GM18951 (cell line): Measurements from ENCODE around the gene PARP11.

Experiments used
- POLR2A ChIP-seq: IDR thresholded peaks from 4 replicates; pipeline ENCODE4 v1.6.1; 2011; ENCODE audit warnings: mild to moderate bottlenecking; ENCODE audit not compliant: insufficient read length, insufficient read depth; ENCODE audit errors: extremely low read depth
- in situ Hi-C: fragments of 300-500 bp; cut with MboI; formaldehyde crosslinking; loops from one replicate; pipeline ENCODE4 v1.12.0; 2022; ENCODE audit warnings: low sequenced_read_pairs, mixed read lengths, inconsistent platforms; ENCODE audit not compliant: unreplicated experiment

PARP11 gene

GRCh38 chr12:3820122-3820521, 53.1 kb downstream of the PARP11 start:
- in situ Hi-C loops, result no loop called here
- TF ChIP-seq POLR2A, result no peak

- TF ChIP-seq POLR2A, result no peak
- in situ Hi-C loops, result no loop called here
These were observed 56.9 kb downstream of the PARP11 start for GRCh38 chr12:3816266-3816665.

GRCh38 chr12:3815094-3815766, 58.0 kb downstream of the PARP11 start:
- TF ChIP-seq POLR2A, result no peak
- in situ Hi-C loops, result no loop called here

GRCh38 chr12:3810540-3810939, 62.7 kb downstream of the PARP11 start:
- no peak for TF ChIP-seq POLR2A
- in situ Hi-C loops, result no loop called here

- no peak for TF ChIP-seq POLR2A
- in situ Hi-C loops, result no loop called here
These were observed 63.2 kb downstream of the PARP11 start for GRCh38 chr12:3810016-3810370.

- in situ Hi-C loops, result no loop called here
- no peak for TF ChIP-seq POLR2A
These were observed 63.7 kb downstream of the PARP11 start for GRCh38 chr12:3809357-3810015.

GRCh38 chr12:3805077-3805476, 68.1 kb downstream of the PARP11 start:
- in situ Hi-C loops, result no loop called here
- no peak for TF ChIP-seq POLR2A

- in situ Hi-C loops, result no loop called here
These were observed 69.2 kb downstream of the PARP11 start for GRCh38 chr12:3803865-3804472.

GRCh38 chr12:3802721-3803120, 70.5 kb downstream of the PARP11 start:
- in situ Hi-C loops, result no loop called here
- no peak for TF ChIP-seq POLR2A

More at GRCh38 chr12:3803865-3804472, 69.2 kb downstream of the PARP11 start:
- no peak for TF ChIP-seq POLR2A

- in situ Hi-C loops, result loop anchor here (10.0 kb wide), 1 partner anchor 483 kb away; no protein-coding TSS in a partner anchor
- TF ChIP-seq POLR2A, result no peak
These were observed 75.6 kb downstream of the PARP11 start for GRCh38 chr12:3797531-3798048.

- TF ChIP-seq POLR2A, result no peak
- in situ Hi-C loops, result loop anchor here (10.0 kb wide), 1 partner anchor 481 kb away; no protein-coding TSS in a partner anchor
These were observed 77.6 kb downstream of the PARP11 start for GRCh38 chr12:3795492-3796133.

- in situ Hi-C loops, result loop anchor here (10.0 kb wide), 1 partner anchor 480 kb away; no protein-coding TSS in a partner anchor
- TF ChIP-seq POLR2A, result no peak
These were observed 78.1 kb downstream of the PARP11 start for GRCh38 chr12:3795066-3795465.
